NCI-H2196 (cell line): ENCODE measurements around the gene TMEM107.

Source experiments
- DNase-seq: peaks from one replicate; lab custom pipeline; 2025; ENCODE audit not compliant: unreplicated experiment; lab: John Stamatoyannopoulos, UW

Gene TMEM107

GRCh38 chr17:8138672-8139371 is 37.4 kb downstream of the TMEM107 start:
- DNase-seq = peak; percentile 96

GRCh38 chr17:8138374-8138671 is 37.9 kb downstream of the TMEM107 start:
- DNase-seq = no peak

GRCh38 chr17:8137645-8138373 is 38.4 kb downstream of the TMEM107 start:
- no peak for DNase-seq

GRCh38 chr17:8133941-8134340 is 42.2 kb downstream of the TMEM107 start:
- DNase-seq = no peak

- no peak for DNase-seq
Measured at GRCh38 chr17:8133399-8133798, 42.8 kb downstream of the TMEM107 start.

- DNase-seq = no peak
Measured at GRCh38 chr17:8131844-8132441, 44.2 kb downstream of the TMEM107 start.

- DNase-seq = no peak
Measured at GRCh38 chr17:8128125-8128784, 47.9 kb downstream of the TMEM107 start.

GRCh38 chr17:8126491-8127066 is 49.6 kb downstream of the TMEM107 start:
- DNase-seq = no peak

GRCh38 chr17:8125947-8126490 is 50.2 kb downstream of the TMEM107 start:
- DNase-seq = no peak

- DNase-seq = peak; percentile 40
Measured at GRCh38 chr17:8125154-8125946, 50.8 kb downstream of the TMEM107 start.

- DNase-seq = no peak
Measured at GRCh38 chr17:8124350-8125153, 51.6 kb downstream of the TMEM107 start.

GRCh38 chr17:8123695-8124349 is 52.4 kb downstream of the TMEM107 start, which contains the start of gene HES7:
Gene HES7 (minus strand): TSS chr17:8124106. CDS start chr17:8124084, 22 bp downstream.
- DNase-seq = no peak

GRCh38 chr17:8122924-8123694 is 53.1 kb downstream of the TMEM107 start:
- no peak for DNase-seq
